Muscle layer of colon (tissue), 2 donors: ENCODE results near the gene MCF2L.
"Not testable (repeated sequence)": the region's sequence is repeated elsewhere in the genome, so short reads cannot be mapped to it uniquely, and the experiment has no call there.

Experiments
- H3K27ac ChIP-seq: one replicate; pipeline ENCODE4 v1.7.0; 2013; ENCODE audit warnings: low read depth, mild to moderate bottlenecking, low read length, moderate library complexity
- H3K27me3 ChIP-seq, 2 donors: one replicate each; pipeline ENCODE4 v1.7.0; 2013; ENCODE audit warnings: low read length in 2 of 2, mild to moderate bottlenecking in 2 of 2; ENCODE audit not compliant: insufficient read depth in 2 of 2, control insufficient read depth in 1 of 2
- H3K36me3 ChIP-seq: one replicate; pipeline ENCODE4 v1.7.0; 2013; ENCODE audit warnings: mild to moderate bottlenecking, low read length; ENCODE audit not compliant: insufficient read depth
- H3K4me1 ChIP-seq: one replicate; pipeline ENCODE4 v1.7.0; 2013; ENCODE audit warnings: mild to moderate bottlenecking, low read length; ENCODE audit not compliant: insufficient read depth
- H3K4me3 ChIP-seq, 2 donors: one replicate each; pipeline ENCODE4 v1.7.0; 2013; ENCODE audit warnings: low read length in 2 of 2, low read depth in 1 of 2, mild to moderate bottlenecking in 1 of 2, moderate library complexity in 1 of 2
- H3K9ac ChIP-seq: one replicate; pipeline ENCODE4 v1.7.0; 2013; ENCODE audit warnings: low read length
- H3K9me3 ChIP-seq: one replicate; pipeline ENCODE4 v1.7.0; 2013; ENCODE audit warnings: mild to moderate bottlenecking, low read length
- donor health status: abdominal sarcoma.
- donor health status: Adenocarcinoma of cecum.

The MCF2L gene

DNA sequence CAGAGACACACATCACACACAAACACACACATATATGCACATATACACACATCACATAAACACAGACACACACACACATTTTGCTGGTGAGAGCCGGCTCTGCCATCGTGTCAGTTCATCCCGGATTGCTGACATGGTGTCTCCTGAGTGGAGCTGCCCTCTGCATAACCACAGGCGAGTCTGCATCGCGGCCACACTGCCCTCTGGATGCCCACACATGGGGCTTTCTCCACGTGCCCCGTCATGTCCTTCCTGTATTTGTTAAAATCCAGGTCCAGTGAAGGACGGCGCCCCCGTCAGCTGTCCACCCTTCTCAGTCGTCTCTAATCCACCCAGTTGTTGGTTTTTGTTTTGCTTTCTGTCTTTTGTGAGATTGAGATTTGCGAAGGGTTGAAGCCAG is 84.0 kb downstream of the MCF2L start:
- Histone ChIP-seq H3K4me3 (no peak overlapping the region), H3K27me3 (peaks cover 0 to 35% of the 10 kb centered on the region in 2 donors), H3K9ac (no peak overlapping the region), H3K9me3 (no peaks in the 10 kb centered on the region), H3K4me1 (peaks cover 6% of the 10 kb centered on the region), H3K27ac (no peak overlapping the region), H3K36me3 (no peaks in the 10 kb centered on the region)

DNA sequence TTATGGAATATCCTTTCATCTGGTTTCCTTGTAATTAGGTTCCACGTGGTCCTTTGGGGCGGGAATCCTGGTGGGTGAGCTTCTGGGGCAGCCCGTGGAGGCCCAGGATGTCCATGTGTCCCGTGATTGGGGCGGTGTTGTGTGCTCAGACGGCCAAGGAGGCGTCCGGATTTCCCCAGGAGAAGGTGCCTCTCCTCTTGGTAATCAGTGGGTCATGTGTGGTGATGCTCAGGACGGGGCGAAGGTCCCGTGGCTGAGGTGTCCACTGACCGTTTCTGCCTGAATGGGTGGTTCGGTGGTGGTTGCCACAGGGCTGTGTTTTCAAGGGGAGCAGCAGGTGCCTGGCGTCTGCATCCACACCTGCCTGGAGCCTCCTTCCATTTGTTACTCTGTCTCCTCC is 84.4 kb downstream of the MCF2L start:
- Histone ChIP-seq H3K27me3 (peaks cover 0 to 35% of the 10 kb centered on the region in 2 donors), H3K27ac (no peak overlapping the region), H3K9me3 (no peaks in the 10 kb centered on the region), H3K4me1 (peaks cover 6% of the 10 kb centered on the region), H3K4me3 (no peak overlapping the region), H3K36me3 (no peaks in the 10 kb centered on the region), H3K9ac (no peak overlapping the region)

DNA sequence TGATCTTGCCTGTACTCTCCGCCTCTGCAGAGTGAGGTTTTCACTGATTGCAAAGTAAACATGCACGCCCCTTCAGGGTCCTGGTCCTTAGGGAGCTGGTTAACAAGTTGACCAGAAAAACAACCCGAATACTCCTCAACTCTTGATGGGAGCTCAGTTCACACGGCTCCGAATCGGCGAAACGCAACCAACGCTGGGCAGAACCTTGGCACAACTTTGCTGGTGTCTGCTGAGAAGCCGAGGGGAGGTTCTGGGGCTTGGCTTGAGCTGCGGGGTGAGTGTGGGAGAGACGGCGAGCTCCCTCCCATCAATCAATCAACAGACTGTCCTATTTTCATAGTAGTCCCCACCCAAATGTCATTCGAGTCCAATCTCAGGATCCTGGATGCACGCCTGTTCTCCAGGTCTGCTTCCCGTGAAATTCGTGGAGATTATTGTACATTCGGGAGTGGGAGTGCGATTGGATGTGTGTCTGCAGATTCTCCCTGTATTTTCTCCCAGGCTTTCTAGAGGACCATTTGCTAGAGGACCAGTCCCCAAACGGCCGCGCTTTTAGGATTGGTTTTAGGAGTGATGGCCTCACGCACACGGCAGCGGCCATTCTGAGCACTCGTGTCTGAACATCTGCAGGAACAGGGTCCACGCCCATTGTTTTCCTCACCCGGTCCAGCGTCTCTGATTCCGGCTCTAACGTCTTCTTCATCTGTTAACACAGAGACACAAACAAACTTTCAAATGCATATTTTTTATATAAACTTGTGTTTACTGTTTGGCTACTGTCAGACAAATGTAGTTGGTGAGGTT is 85.0 kb downstream of the MCF2L start:
- H3K9ac ChIP-seq = no peak overlapping the region
- no peaks in the 10 kb centered on the region for H3K9me3 ChIP-seq
- H3K4me1 ChIP-seq = peaks cover 6% of the 10 kb centered on the region
- no peak overlapping the region for H3K27ac ChIP-seq
- H3K4me3 ChIP-seq = no peak overlapping the region
- no peaks in the 10 kb centered on the region for H3K36me3 ChIP-seq
- H3K27me3 ChIP-seq = peaks cover 0 to 30% of the 10 kb centered on the region in 2 donors

DNA sequence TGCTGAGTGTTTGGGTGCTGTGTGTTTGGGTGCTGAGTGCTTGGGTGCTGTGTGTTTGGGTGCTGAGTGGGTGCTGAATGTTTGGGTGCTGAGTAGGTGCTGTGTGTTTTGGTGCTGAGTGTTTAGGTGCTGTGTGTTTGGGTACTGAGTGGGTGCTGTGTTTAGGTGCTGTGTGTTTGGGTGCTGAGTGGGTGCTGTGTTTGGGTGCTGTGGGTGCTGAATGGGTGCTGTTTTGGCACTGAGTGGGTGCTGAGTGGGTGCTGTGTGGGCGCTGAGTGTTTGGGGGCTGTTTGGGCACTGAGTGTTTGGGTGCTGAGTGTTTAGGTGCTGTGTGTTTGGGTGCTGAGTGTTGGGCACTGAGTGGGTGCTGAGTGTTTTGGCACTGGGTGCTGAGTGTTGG is 88.1 kb downstream of the MCF2L start:
- H3K27ac ChIP-seq = no peak overlapping the region
- no peaks in the 10 kb centered on the region for H3K9me3 ChIP-seq
- no peaks in the 10 kb centered on the region for H3K4me1 ChIP-seq
- no peaks in the 10 kb centered on the region for H3K36me3 ChIP-seq
- no peak overlapping the region for H3K9ac ChIP-seq
- H3K4me3 ChIP-seq = no peak overlapping the region
- peaks cover 0 to 7% of the 10 kb centered on the region in 2 donors for H3K27me3 ChIP-seq

DNA sequence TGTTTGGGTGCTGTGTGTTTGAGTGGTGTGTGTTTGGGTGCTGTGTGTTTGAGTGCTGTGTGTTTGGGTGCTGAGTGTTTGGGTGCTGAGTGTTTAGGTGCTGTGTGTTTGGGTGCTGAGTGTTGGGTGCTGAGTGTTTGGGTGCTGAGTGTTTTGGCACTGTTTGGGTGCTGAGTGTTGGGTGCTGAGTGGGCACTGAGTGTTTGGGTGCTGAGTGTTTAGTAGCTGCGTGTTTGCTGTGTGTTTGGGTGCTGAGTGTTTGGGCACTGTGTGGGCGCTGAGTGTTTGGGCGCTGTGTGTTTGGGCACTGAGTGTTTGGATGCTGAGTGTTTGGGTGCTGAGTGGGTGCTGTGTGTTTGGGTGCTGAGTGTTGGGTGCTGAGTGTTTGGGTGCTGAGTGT is 88.5 kb downstream of the MCF2L start:
- not testable (repeated sequence) for H3K27me3 ChIP-seq, H3K36me3 ChIP-seq, H3K27ac ChIP-seq, H3K9ac ChIP-seq, H3K4me3 ChIP-seq, H3K4me1 ChIP-seq, H3K9me3 ChIP-seq

DNA sequence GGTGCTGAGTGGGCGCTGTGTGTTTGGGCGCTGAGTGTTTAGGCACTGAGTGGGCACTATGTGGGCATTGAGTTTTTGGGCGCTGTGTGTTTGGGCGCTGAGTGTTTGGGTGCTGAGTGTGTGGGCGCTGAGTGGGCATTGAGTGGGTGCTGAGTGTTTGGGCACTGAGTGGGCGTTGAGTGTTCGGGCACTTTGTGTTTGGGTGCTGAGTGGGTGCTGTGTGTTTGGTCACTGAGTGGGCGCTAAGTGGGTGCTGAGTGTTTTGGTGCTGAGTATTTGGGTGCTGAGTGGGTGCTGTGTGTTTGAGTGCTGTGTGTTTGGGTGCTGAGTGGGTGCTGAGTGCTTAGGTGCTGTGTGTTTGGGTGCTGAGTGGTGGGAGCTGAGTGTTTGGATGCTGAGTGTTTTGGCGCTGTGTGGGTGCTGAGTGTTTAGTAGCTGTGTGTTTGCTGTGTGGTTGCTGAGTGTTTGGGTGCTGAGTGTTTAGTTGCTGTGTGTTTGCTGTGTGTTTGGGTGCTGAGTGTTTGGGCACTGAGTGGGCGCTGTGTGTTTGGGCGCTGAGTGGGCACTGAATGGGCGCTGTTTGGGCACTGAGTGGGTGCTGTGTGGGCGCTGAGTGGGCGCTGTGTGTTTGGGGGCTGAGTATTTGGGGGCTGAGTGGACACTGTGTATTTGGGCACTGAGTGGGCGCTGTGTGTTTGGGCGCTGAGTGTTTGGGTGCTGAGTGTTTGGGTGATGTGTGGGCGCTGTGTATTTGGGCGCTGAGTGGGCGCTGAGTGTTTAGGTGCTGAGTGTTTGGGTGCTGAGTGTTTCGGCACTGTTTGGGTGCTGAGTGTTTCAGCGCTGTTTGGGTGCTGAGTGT is 89.3 kb downstream of the MCF2L start:
- Histone ChIP-seq H3K4me3 (no peak overlapping the region), H3K9ac (no peak overlapping the region), H3K36me3 (no peaks in the 10 kb centered on the region), H3K27me3 (peaks cover 0 to 4% of the 10 kb centered on the region in 2 donors), H3K4me1 (no peaks in the 10 kb centered on the region), H3K9me3 (no peaks in the 10 kb centered on the region), H3K27ac (no peak overlapping the region)

DNA sequence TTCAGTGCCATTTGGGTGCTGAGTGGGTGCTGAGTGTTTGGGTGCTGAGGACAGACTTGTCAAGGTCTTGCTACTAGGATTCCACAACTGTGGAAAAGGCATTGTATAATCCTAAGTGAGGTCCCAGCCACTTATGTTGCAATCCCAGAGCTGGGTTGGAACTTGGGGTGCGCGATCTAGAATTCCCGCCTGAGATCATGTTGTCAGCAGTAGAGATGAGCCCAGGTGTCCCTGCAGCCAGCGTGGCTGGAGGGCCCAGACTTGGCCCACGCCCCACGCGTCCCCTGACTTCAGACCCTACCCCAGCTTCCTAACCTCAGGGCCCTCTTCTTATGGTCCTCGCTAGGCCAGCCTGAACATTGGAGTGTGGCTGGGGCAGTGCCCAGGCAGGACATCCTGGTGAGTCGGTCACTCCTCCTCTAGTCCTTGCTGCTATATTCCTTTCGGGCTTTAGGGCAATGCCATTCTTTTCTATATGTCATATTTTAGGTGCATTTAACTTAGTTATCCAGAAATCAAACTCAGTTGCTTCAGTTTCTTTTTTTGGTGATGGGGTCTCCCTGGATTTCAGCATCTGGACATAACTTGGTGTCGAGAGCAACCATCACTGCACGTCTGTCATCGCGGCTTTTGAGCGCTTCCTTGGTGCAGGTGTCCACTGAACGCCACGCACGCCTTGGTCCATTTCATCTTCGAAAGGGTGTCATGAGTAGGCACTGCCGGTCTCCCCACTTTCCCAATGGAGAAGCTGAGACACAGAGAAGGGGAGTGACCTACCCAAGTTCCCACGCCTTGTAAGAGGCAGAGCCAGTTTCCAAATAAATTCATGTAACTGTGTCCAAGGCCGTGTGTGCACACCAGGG is 90.2 kb downstream of the MCF2L start:
- Histone ChIP-seq H3K27ac (no peak overlapping the region), H3K9me3 (no peaks in the 10 kb centered on the region), H3K4me1 (no peaks in the 10 kb centered on the region), H3K27me3 (no peaks in the 10 kb centered on the region), H3K9ac (no peak overlapping the region), H3K4me3 (no peak overlapping the region), H3K36me3 (no peaks in the 10 kb centered on the region)

DNA sequence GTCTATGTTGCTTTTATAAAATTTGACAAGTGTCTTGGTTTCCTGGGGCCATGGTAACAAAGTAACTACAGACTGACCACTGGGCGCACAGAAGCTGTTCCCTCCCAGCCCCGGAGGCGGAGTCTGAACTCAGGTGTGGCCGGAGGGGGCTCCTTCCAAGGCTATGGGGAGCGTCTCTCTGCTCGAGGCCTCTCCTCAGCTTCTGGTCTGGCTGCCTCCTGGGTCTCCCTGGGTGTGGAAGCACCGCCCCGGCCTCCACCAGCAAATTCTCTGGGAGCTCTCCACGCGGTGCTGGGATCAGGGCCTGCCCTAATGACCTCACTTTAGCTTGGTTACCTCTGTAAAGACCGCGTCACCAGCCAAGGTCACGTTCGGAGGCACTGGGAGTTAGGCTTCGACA is 90.9 kb downstream of the MCF2L start:
- H3K4me3 ChIP-seq = no peak overlapping the region
- no peak overlapping the region for H3K9ac ChIP-seq
- no peaks in the 10 kb centered on the region for H3K4me1 ChIP-seq
- H3K27me3 ChIP-seq = no peaks in the 10 kb centered on the region
- no peaks in the 10 kb centered on the region for H3K9me3 ChIP-seq
- no peak overlapping the region for H3K27ac ChIP-seq
- no peaks in the 10 kb centered on the region for H3K36me3 ChIP-seq

DNA sequence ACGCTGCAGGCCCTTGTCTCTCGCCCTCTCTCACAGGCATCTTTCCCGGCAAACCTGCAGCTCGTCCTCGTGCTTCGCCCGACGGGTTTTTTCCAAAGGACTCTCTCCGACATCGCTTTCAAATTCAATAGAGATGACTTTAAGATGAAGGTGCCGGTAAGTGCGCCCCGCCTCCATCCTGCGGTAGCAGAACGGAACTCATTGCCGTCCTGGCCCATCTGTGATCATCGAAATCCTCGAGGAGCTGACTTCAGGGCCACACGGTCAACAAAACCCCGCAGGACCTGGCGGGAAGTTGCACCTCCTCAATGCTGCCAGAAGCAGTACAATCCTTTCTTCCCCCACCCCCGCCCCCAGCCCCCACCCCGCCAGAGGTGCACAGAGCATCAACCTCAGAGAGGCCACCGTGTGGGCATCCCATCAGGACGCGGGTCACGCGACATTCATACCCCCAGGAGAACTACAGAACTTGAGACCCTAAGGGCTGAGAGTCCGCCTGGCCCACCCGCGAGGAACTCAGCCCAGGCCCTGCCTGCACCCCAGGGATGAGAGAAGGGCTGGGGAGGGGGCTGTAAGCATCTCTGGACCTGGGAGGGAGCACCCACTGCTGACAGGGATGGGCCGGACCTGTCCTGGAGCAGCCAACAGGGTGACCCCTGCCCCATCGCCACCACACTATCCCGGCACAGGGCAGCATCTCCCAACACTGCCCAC is 91.7 kb downstream of the MCF2L start:
- H3K36me3 ChIP-seq = no peaks in the 10 kb centered on the region
- H3K27me3 ChIP-seq = no peaks in the 10 kb centered on the region
- no peak overlapping the region for H3K4me3 ChIP-seq
- H3K9ac ChIP-seq = no peak overlapping the region
- no peaks in the 10 kb centered on the region for H3K9me3 ChIP-seq
- H3K4me1 ChIP-seq = no peaks in the 10 kb centered on the region
- no peak overlapping the region for H3K27ac ChIP-seq

DNA sequence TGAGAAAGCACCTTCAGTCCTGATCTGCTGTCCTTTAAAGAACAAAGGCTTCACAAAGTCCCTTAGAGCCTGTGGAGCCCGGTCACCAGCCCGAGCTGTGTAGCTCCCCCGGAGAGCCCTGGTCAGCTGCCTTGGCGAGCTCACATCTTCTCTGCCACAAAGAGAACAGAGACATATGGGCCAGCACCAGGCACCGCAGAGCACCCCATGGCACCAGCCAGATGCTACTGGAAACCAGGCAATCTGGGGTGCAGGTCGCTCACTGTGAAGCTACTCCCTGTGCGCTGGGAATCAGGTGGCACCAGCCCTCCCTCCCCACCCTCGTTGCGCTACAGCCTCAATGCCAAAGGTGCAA is 92.2 kb downstream of the MCF2L start:
- Histone ChIP-seq H3K4me3 (no peak overlapping the region), H3K36me3 (no peaks in the 10 kb centered on the region), H3K9ac (no peak overlapping the region), H3K27me3 (no peaks in the 10 kb centered on the region), H3K27ac (no peak overlapping the region), H3K4me1 (no peaks in the 10 kb centered on the region), H3K9me3 (no peaks in the 10 kb centered on the region)
